Heart right ventricle (tissue), 16 donors: ENCODE measurements around the gene GAD1. TPM values are rescaled to one million over a fixed set of nuclear protein-coding genes. Genes with fewer than 3 reads are reported as not detected.

Source experiments
- ATAC-seq, 8 donors: fragments of 200-7000 bp; cut with Tn5 transposase; one replicate each; pipeline ENCODE4 v1.9.1; 2020; ENCODE audit warnings: mild to moderate bottlenecking in 8 of 8, moderate library complexity in 8 of 8, moderate number of reproducible peaks in 1 of 8
- DNase-seq, 2 donors: peaks; one replicate each; pipeline ENCODE4 v3.0.0-alpha.2; 2020
- H3K27ac ChIP-seq, 10 donors: fragments of 200-600 bp; sonication (generic) in 2 of 10; one replicate each; pipeline versions ENCODE4 v1.5.0 to v1.8.0; 2020 to 2022; ENCODE audit warnings: mild to moderate bottlenecking in 3 of 10
- H3K27me3 ChIP-seq, 7 donors: fragments of 200-600 bp; one replicate each; pipeline ENCODE4 v1.8.0; 2021 to 2022; ENCODE audit warnings: mild to moderate bottlenecking in 2 of 7
- H3K36me3 ChIP-seq, 9 donors: fragments of 200-600 bp; sonication (generic) in 1 of 9; one replicate each; pipeline versions ENCODE4 v1.5.0 to v1.8.0; 2020 to 2022; ENCODE audit warnings: mild to moderate bottlenecking in 2 of 9
- H3K4me1 ChIP-seq, 9 donors: fragments of 200-600 bp; sonication (generic) in 1 of 9; one replicate each; pipeline versions ENCODE4 v1.5.0 to v1.8.0; 2020 to 2022; ENCODE audit warnings: mild to moderate bottlenecking in 4 of 9
- H3K4me3 ChIP-seq, 10 donors: fragments of 200-600 bp; sonication (generic) in 2 of 10; one replicate each; pipeline versions ENCODE4 v1.5.0 to v1.8.0; 2020 to 2022; ENCODE audit warnings: mild to moderate bottlenecking in 7 of 10, moderate library complexity in 2 of 10
- H3K9me3 ChIP-seq, 11 donors: fragments of 200-600 bp in 10 of 11; sonication (generic) in 2 of 11; one replicate each; pipeline versions ENCODE4 v1.5.0 to v1.8.0; 2013 to 2022; ENCODE audit warnings: mild to moderate bottlenecking in 2 of 11, control low read depth in 1 of 11, moderate library complexity in 1 of 11
- WGBS, 2 donors: extraction: QIAGEN DNeasy Blood & Tissue Kit; methylation state at CpG; one replicate each; pipeline ENCODE4 v1.1.7; 2013; ENCODE audit warnings: inconsistent platforms in 1 of 2; 5-methylcytosine and 5-hydroxymethylcytosine counted together
- intact Hi-C, 10 donors: fragments of 100-400 bp; cut with DNase I; formaldehyde crosslinking; loops; one replicate each; pipeline versions ENCODE4 v1.11.1 to v1.14.2; 2022
- polyA plus RNA-seq, 2 donors: library from polyadenylated mRNA; stranded (reverse); fragments of 200-250 nt; gene quantifications; one replicate each; pipeline ENCODE4 v1.2.3, GENCODE V29; 2013
- total RNA-seq, 10 donors: library from RNA; stranded (reverse); fragmentation: NEBNext Ultra II Directional in 3 of 10; extraction: Animal tissue kit (Norgen Biotek cat#: 25700) in 3 of 10; gene quantifications; one replicate each; pipeline versions ENCODE4 v1.2.1 to v1.2.4, GENCODE V29; 2021 to 2023
- TF ChIP-seq, protein P1 (sequence below), 9 donors: fragments of 200-600 bp; sonication (generic) in 2 of 9; IDR thresholded peaks; one replicate each; pipeline versions ENCODE4 v1.5.0 to v1.8.0; 2021 to 2022; ENCODE audit warnings: antibody characterized with exemption in 9 of 9, mild to moderate bottlenecking in 5 of 9, moderate library complexity in 1 of 9
- donor health status: Arrhythmogenic right ventricular cardiomyopathy.
- donor health status: ischemic (EF 13 %, LVEDD 7.1; RV severe dilation, severe dysfunction).
- donor health status: healthy with polysubstance abuse.
- donor health status: DM: no; HTN: yes; CAD: no.
- donor health status: DM: no; HTN: no; CAD: no.
- donor health status: ischemic (EF 25% LVEDD 6.9; RV normal size, moderate dysfunction).
- donor health status: ischemic (EF 25% LVEDD 5.7; RV mildly dilated, moderate dysfunction).
- donor health status: healthy.
- donor health status: DM: yes; HTN: yes; CAD: no.
- donor health status: Ischemic cardiomyopathy.
- donor health status: ischemic (EF 35%, LVEDD 5.7; RV mildly dilated, moderate dysfunction).
- donor health status: nonischemic (EF 11% LVEDD 7.7; RV severe dilation, severe dysfunction).
- donor health status: DM: yes; HTN: yes; CAD: no.
- donor health status: PGD.
- donor health status: ischemic (EF 29% LVEDD 5.4; RV normal size, mild dysfunction).
- donor health status: nonischemic (EF 23%, LVEDD 6.1; RV moderate dilation, normal function).

The GAD1 gene
- total and polyA plus RNA-seq, 12 donors, result 0.03 to 0.15 (median 0.13) TPM; not detected in 9

DNA sequence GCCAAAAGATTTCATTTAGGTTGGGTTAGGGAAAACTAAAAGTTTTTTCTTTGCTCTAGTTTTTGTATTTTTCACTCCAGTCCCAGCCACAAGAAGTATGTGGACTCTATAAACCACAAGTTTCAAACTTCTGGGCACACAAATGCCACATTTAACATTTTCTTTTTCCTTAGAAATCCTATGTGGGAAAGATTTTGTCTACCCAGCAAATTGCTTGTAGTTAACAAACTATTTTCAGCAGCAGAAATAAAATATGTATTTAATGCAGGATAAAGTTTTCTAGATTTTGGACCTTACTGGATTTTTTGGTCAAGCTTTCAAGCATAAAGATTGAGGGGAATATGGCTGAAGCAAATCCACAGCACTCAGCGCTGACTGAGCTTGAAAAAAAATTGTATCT, 37.4 kb upstream of the GAD1 start:
- intact Hi-C loops, result no loop called here
- Histone ChIP-seq H3K27me3 (peaks cover 0 to 47% (median 3%) of the 10 kb centered on the region in 7 donors), H3K4me1 (no peaks in the 10 kb centered on the region), H3K36me3 (no peaks in the 10 kb centered on the region), H3K4me3 (no peak overlapping the region), H3K27ac (no peak overlapping the region), H3K9me3 (no peaks in the 10 kb centered on the region)
- DNase-seq, result no peak
- no peak for ATAC-seq
- 94 to 99% methylated on average over 1 of the region's 1 CpG for WGBS, 2 donors
- TF ChIP-seq, protein P1, sequence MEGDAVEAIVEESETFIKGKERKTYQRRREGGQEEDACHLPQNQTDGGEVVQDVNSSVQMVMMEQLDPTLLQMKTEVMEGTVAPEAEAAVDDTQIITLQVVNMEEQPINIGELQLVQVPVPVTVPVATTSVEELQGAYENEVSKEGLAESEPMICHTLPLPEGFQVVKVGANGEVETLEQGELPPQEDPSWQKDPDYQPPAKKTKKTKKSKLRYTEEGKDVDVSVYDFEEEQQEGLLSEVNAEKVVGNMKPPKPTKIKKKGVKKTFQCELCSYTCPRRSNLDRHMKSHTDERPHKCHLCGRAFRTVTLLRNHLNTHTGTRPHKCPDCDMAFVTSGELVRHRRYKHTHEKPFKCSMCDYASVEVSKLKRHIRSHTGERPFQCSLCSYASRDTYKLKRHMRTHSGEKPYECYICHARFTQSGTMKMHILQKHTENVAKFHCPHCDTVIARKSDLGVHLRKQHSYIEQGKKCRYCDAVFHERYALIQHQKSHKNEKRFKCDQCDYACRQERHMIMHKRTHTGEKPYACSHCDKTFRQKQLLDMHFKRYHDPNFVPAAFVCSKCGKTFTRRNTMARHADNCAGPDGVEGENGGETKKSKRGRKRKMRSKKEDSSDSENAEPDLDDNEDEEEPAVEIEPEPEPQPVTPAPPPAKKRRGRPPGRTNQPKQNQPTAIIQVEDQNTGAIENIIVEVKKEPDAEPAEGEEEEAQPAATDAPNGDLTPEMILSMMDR (IDR thresholded peaks at IDR 0.05), result no peak

DNA sequence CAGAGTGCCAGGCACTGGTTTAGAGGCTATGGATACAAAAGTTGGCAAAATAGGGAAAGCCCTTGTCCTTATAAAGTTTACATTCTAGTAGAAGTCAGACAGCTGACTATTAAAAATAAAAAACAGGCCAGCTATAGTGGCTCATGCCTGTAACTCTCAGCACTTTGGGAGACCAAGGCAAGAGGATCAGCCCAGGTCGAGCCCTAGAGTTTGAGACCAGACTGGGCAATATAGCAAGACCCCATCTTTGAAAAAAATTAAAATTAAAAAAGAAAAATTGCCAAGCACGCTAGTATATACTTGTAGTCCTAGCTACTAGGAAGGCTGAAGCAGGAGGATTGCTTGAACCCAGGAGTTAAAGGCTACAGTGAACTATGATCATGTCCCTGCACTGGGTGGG, 34.0 kb upstream of the GAD1 start:
- WGBS, 2 donors, result 76 to 78% methylated on average over 2 of the region's 2 CpGs
- no peaks in the 10 kb centered on the region for H3K9me3 ChIP-seq
- no peaks in the 10 kb centered on the region for H3K4me1 ChIP-seq
- TF ChIP-seq, protein P1 (IDR thresholded peaks at IDR 0.05), result no peak
- H3K36me3 ChIP-seq, result no peaks in the 10 kb centered on the region
- ATAC-seq, result no peak
- peaks cover 0 to 47% (median 5%) of the 10 kb centered on the region in 7 donors for H3K27me3 ChIP-seq
- no peak for DNase-seq
- H3K4me3 ChIP-seq, result no peak overlapping the region
- H3K27ac ChIP-seq, result no peak overlapping the region
- intact Hi-C loops, result no loop called here

DNA sequence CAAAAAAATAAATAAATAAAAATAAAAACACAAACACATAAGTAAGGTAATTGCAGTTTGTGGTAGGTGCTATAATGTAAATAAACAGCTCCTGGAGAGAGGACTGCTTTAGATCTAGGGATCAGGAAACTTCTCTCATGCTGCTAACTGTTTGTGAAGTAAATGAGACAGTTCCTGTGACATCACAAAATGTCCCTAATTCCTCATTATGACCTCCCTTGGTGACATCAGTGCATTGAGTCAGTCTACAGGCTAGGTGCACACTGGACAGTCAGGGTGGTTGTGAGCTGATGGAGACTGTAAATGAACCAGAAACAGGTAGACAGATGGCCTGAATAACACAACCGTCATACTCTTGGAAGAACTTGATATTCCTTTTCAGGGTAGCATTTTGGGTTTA, 33.1 kb upstream of the GAD1 start:
- intact Hi-C loops, result no loop called here
- Histone ChIP-seq H3K27ac (no peak overlapping the region), H3K27me3 (peaks cover 0 to 38% (median 5%) of the 10 kb centered on the region in 7 donors), H3K36me3 (no peaks in the 10 kb centered on the region), H3K4me1 (no peaks in the 10 kb centered on the region), H3K4me3 (no peak overlapping the region), H3K9me3 (no peaks in the 10 kb centered on the region)
- ATAC-seq (no peak), DNase-seq (no peak)
- WGBS, 2 donors, result 95% methylated on average over 1 of the region's 1 CpG
- TF ChIP-seq, protein P1 (IDR thresholded peaks at IDR 0.05), result no peak

DNA sequence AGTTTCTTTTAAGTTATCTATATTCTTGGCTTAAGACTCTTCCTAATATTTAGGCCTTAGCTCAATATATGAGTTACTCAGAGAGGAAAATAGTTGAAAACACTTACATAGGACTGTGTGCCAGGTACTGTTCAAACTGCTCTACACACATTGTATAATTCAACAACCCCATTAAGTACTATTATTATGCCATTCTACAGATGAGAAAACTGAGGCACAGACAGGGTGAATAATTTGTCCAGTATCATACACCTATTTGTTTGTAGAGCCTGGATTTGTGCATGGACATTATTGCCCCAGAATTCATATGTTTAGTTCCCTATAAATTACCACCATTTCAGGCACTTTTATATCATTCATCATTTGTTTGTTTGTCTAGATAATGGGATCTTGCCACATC, 17.7 kb upstream of the GAD1 start:
- Histone ChIP-seq H3K36me3 (no peaks in the 10 kb centered on the region), H3K27me3 (peaks cover 0 to 51% (median 10%) of the 10 kb centered on the region in 7 donors), H3K27ac (no peak overlapping the region), H3K4me3 (no peak overlapping the region), H3K9me3 (no peaks in the 10 kb centered on the region), H3K4me1 (no peaks in the 10 kb centered on the region)
- intact Hi-C loops, result no loop called here
- DNase-seq (no peak), ATAC-seq (no peak)
- TF ChIP-seq, protein P1 (IDR thresholded peaks at IDR 0.05), result no peak
